ENCODE measurements around the gene TPPP. TPM values are rescaled to one million over a fixed set of nuclear protein-coding genes. Genes with fewer than 3 reads are reported as not detected.

The TPPP gene
- total and polyA plus RNA-seq, 2 donors (not counting 1 experiment from before 2014, with no cell fraction given) = 0.06 TPM; not detected in 1

DNA sequence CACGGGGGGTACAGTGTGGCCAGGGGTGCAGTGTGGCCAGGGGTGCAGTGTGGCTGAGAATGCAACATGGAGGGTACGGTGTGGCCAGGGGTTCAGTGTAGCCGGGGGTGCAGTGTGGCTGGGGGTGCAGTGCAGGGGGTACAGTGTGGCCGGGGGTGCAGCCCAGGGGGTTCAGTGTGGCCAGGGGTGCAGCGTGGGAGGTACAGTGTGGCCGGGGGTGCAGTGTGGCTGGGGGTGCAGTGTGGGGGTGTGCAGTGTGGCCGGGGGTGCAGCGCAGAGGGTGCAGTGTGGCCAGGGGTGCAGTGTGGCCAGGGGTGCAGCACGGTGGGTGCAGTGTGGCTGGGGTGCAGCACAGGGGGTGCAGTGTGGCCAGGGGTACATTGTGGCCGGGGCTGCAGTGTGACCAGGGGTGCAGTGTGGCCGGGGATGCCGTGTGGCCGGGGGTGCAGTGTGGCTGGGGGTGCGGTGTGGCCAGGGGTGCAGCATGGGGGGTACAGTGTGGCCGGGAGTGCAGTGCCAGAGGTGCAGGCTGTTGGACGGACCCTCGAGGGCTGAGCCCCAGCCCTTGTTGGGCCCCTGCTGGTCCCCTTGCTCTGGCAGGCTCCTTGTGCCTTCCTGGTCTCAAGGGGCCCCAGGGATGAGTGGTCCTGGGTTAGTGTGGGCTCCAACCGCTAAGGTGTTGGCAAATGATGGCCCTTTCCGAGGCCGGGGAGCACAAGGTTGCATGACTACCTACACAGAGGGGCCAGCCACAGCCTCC, 17.9 kb downstream of the TPPP start:
- Mint-ChIP-seq H3K9me3 (ENCODE audit: insufficient read depth) (no peaks in the 10 kb centered on the region), H3K27ac (no peak overlapping the region), H3K4me3 (no peak overlapping the region), H3K27me3 (peaks cover 5% of the 10 kb centered on the region), H3K4me1 (peaks cover 12% of the 10 kb centered on the region)
- ChIA-PET CTCF (interaction anchor here (1.0 kb wide), 1 partner anchor 228 kb away, joined by 4 read pairs; no protein-coding TSS in a partner anchor), POLR2A (no interaction called here)
- no peak for DNase-seq
- no peak for ATAC-seq (ENCODE audit: low read depth)
- no peak for TF ChIP-seq EZH2 (IDR thresholded peaks at IDR 0.05; ENCODE audit: borderline replicate concordance, insufficient read depth, low read depth, low read length, poor library complexity, severe bottlenecking)
- TF ChIP-seq, protein P1, sequence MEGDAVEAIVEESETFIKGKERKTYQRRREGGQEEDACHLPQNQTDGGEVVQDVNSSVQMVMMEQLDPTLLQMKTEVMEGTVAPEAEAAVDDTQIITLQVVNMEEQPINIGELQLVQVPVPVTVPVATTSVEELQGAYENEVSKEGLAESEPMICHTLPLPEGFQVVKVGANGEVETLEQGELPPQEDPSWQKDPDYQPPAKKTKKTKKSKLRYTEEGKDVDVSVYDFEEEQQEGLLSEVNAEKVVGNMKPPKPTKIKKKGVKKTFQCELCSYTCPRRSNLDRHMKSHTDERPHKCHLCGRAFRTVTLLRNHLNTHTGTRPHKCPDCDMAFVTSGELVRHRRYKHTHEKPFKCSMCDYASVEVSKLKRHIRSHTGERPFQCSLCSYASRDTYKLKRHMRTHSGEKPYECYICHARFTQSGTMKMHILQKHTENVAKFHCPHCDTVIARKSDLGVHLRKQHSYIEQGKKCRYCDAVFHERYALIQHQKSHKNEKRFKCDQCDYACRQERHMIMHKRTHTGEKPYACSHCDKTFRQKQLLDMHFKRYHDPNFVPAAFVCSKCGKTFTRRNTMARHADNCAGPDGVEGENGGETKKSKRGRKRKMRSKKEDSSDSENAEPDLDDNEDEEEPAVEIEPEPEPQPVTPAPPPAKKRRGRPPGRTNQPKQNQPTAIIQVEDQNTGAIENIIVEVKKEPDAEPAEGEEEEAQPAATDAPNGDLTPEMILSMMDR (IDR thresholded peaks at IDR 0.05) = no peak
- Histone ChIP-seq H4K20me1 (ENCODE audit: control insufficient read depth, insufficient read depth, low read length, poor library complexity, severe bottlenecking) (no peaks in the 10 kb centered on the region), H3K36me3 (replicated peaks in 1 of 2; ENCODE audit: control extremely low read depth in 1 of 2, control insufficient read depth in 1 of 2, extremely low read depth in 1 of 2, insufficient read depth in 2 of 2, low read length in 1 of 2) (no peaks in the 10 kb centered on the region), H3K79me2 (ENCODE audit: control insufficient read depth, insufficient read depth, low read length) (no peaks in the 10 kb centered on the region), H3K9ac (ENCODE audit: low read length) (no peak overlapping the region), H3K9me3 (ENCODE audit: control extremely low read depth in 1 of 3, control insufficient read depth in 2 of 3, insufficient read depth in 1 of 3, low read length in 2 of 3) (peaks cover 0 to 18% (median 0%) of the 10 kb centered on the region in 3 donors), H3K4me2 (replicated peaks; ENCODE audit: low read depth, low read length, poor library complexity, severe bottlenecking) (no peak overlapping the region), H3K4me3 (ENCODE audit: control extremely low read depth in 1 of 5, extremely low read depth in 1 of 5, insufficient read depth in 1 of 5, low read depth in 2 of 5, low read length in 4 of 5) (no peak overlapping the region), H3K27me3 (replicated peaks in 1 of 4; ENCODE audit: control extremely low read depth in 1 of 4, control insufficient read depth in 3 of 4, insufficient read depth in 4 of 4, low read length in 3 of 4) (peaks cover 0 to 40% (median 5%) of the 10 kb centered on the region in 4 experiments), H3K4me1 (ENCODE audit: control insufficient read depth in 2 of 2, insufficient read depth in 2 of 2, low read length in 2 of 2) (peaks cover 22 to 23% of the 10 kb centered on the region in 2 donors), H3K27ac (ENCODE audit: low read length in 2 of 2) (no peak overlapping the region), H2AFZ (ENCODE audit: insufficient read depth, low read depth, low read length, poor library complexity, severe bottlenecking) (no peak overlapping the region)
- intact Hi-C loops (cut with micrococcal nuclease) = no loop called here
- WGBS (ENCODE audit: insufficient coverage) = 80% methylated on average over 20 of the region's 20 CpGs

DNA sequence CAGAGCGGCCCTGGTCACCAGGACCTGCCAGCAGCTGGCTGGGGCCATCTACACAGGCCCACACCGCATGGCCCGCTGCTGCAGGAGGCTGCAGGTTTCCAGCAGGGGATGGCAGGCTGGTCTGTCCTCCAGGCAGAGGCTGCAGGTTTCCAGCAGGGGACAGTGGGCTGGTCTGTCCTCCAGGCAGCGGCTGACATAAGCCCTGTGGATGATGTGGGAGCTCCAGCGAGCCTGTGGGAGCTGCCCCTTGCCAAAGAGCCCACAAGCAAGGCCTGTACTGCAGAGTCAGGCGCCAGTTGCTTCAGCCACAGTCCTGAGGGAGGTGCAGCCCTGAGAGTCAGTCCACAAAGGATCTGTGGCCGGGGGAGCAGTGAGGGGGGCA, 18.5 kb downstream of the TPPP start:
- intact Hi-C loops (cut with micrococcal nuclease) = no loop called here
- Histone ChIP-seq H3K9ac (ENCODE audit: low read length) (no peak overlapping the region), H3K27me3 (replicated peaks in 1 of 4; ENCODE audit: control extremely low read depth in 1 of 4, control insufficient read depth in 3 of 4, insufficient read depth in 4 of 4, low read length in 3 of 4) (peaks cover 0 to 40% (median 5%) of the 10 kb centered on the region in 4 experiments), H3K9me3 (ENCODE audit: control extremely low read depth in 1 of 3, control insufficient read depth in 2 of 3, insufficient read depth in 1 of 3, low read length in 2 of 3) (peaks cover 0 to 18% (median 0%) of the 10 kb centered on the region in 3 donors), H3K4me2 (replicated peaks; ENCODE audit: low read depth, low read length, poor library complexity, severe bottlenecking) (no peak overlapping the region), H3K36me3 (replicated peaks in 1 of 2; ENCODE audit: control extremely low read depth in 1 of 2, control insufficient read depth in 1 of 2, extremely low read depth in 1 of 2, insufficient read depth in 2 of 2, low read length in 1 of 2) (no peaks in the 10 kb centered on the region), H3K27ac (ENCODE audit: low read length in 2 of 2) (no peak overlapping the region), H4K20me1 (ENCODE audit: control insufficient read depth, insufficient read depth, low read length, poor library complexity, severe bottlenecking) (no peaks in the 10 kb centered on the region), H3K4me3 (ENCODE audit: control extremely low read depth in 1 of 5, extremely low read depth in 1 of 5, insufficient read depth in 1 of 5, low read depth in 2 of 5, low read length in 4 of 5) (no peak overlapping the region), H3K79me2 (ENCODE audit: control insufficient read depth, insufficient read depth, low read length) (no peaks in the 10 kb centered on the region), H3K4me1 (ENCODE audit: control insufficient read depth in 2 of 2, insufficient read depth in 2 of 2, low read length in 2 of 2) (peaks cover 22 to 23% of the 10 kb centered on the region in 2 donors), H2AFZ (ENCODE audit: insufficient read depth, low read depth, low read length, poor library complexity, severe bottlenecking) (no peak overlapping the region)
- WGBS (ENCODE audit: insufficient coverage) = 76% methylated on average over 7 of the region's 7 CpGs
- CTCF ChIA-PET = no interaction called here
- Mint-ChIP-seq H3K4me1 (peaks cover 12% of the 10 kb centered on the region), H3K4me3 (no peak overlapping the region), H3K9me3 (ENCODE audit: insufficient read depth) (no peaks in the 10 kb centered on the region), H3K27ac (no peak overlapping the region), H3K27me3 (peaks cover 5% of the 10 kb centered on the region)
- DNase-seq (no peak), ATAC-seq (ENCODE audit: low read depth) (no peak)
- TF ChIP-seq EZH2 (IDR thresholded peaks at IDR 0.05; ENCODE audit: borderline replicate concordance, insufficient read depth, low read depth, low read length, poor library complexity, severe bottlenecking) = no peak
- TF ChIP-seq, protein P1 (IDR thresholded peaks at IDR 0.05) = no peak
- POLR2A ChIA-PET = no interaction called here

All from B cell (primary cell).